Measurements from ENCODE around the gene KCNH6.

Gene KCNH6

GRCh38 chr17:63544467-63545301, 21.5 kb downstream of the KCNH6 start:
- H3K4me3 Mint-ChIP-seq, result no peak overlapping the region
- H3K36me3 Mint-ChIP-seq (ENCODE audit: low read depth), result no peaks in the 10 kb centered on the region
- H3K27ac Mint-ChIP-seq, result no peak overlapping the region
- H3K4me1 Mint-ChIP-seq (ENCODE audit: low read depth), result no peaks in the 10 kb centered on the region
- H3K9me3 Mint-ChIP-seq, result no peaks in the 10 kb centered on the region
- peaks cover 2% of the 10 kb centered on the region for H3K27me3 Mint-ChIP-seq

GRCh38 chr17:63546308-63547082, 23.3 kb downstream of the KCNH6 start:
- Mint-ChIP-seq H3K4me3 (no peak overlapping the region), H3K27ac (no peak overlapping the region), H3K27me3 (no peaks in the 10 kb centered on the region), H3K9me3 (no peaks in the 10 kb centered on the region), H3K36me3 (ENCODE audit: low read depth) (peaks cover 4% of the 10 kb centered on the region), H3K4me1 (ENCODE audit: low read depth) (peaks cover 4% of the 10 kb centered on the region)

DNA sequence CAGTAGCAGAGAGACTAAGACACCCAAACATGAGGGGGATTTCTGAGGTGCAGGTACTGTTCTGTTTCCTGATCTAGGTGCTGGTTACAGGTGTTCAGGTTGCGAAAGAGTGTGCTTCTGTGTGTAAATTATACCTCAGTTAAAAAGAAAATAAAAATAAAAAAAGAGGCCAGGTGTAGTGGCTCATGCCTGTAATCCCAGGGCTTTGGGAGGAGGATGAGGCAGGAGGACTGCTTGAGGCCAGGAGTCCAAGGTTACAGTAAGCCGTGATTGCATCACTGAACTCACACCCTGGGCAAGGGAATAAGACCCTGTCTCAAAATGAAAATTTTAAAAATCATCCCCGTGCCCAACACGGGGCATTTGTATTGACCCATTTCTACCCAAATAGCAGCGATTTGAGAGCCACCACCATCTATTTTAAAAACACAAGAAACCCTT, 23.9 kb downstream of the KCNH6 start:
- peaks cover 8% of the 10 kb centered on the region for H3K4me1 Mint-ChIP-seq (ENCODE audit: low read depth)
- H3K27me3 Mint-ChIP-seq, result no peaks in the 10 kb centered on the region
- H3K4me3 Mint-ChIP-seq, result no peak overlapping the region
- H3K36me3 Mint-ChIP-seq (ENCODE audit: low read depth), result peaks cover 9% of the 10 kb centered on the region
- H3K9me3 Mint-ChIP-seq, result no peaks in the 10 kb centered on the region
- no peak overlapping the region for H3K27ac Mint-ChIP-seq

DNA sequence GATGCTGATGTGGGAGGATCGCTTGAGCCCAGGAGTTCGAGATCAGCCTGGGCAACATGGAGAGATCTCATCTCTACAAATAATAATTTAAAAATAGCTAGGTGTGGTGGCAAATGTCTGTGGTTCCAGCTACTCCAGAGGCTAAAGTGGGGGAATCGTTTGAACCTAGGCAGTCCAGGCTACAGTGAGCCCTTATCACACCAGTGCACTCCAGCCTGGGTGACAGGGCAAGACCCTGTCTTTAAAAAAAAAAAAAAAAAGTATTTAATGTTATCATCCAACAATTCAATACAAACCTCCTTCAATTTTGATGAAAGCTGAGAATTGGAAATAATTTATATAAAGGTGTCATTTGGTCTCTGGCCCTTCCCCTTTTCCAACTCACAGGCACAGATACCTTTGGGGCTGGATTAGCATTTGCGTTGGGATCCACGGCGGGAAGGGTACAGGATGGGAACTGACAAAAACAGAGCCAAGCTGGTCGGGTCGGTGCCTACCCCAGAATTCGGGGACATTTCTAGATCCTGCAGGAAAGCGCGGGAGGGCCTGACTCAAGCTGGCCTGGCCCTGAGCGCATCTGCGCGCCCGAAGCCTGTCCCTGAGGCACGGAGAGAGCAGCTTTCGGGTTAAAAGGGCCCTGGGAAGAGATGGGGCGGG, 26.3 kb downstream of the KCNH6 start:
- peak overlapping the region; percentile 94 for H3K27ac Mint-ChIP-seq
- peaks cover 22% of the 10 kb centered on the region for H3K36me3 Mint-ChIP-seq (ENCODE audit: low read depth)
- H3K4me3 Mint-ChIP-seq, result peak overlapping the region; percentile 98
- H3K9me3 Mint-ChIP-seq, result no peaks in the 10 kb centered on the region
- peaks cover 29% of the 10 kb centered on the region for H3K4me1 Mint-ChIP-seq (ENCODE audit: low read depth)
- H3K27me3 Mint-ChIP-seq, result no peaks in the 10 kb centered on the region

- peaks cover 36% of the 10 kb centered on the region for H3K4me1 Mint-ChIP-seq (ENCODE audit: low read depth)
- peak within 1 kb of the TSS; percentile 98 for H3K4me3 Mint-ChIP-seq
- H3K27ac Mint-ChIP-seq, result peak within 1 kb of the TSS; percentile 94
- H3K27me3 Mint-ChIP-seq, result no peaks in the 10 kb centered on the region
- H3K9me3 Mint-ChIP-seq, result no peaks in the 10 kb centered on the region
- peaks cover 22% of the 10 kb centered on the region for H3K36me3 Mint-ChIP-seq (ENCODE audit: low read depth)
Measured at GRCh38 chr17:63549946-63550816, 27.0 kb downstream of the KCNH6 start, which contains the start of gene DCAF7. Gene DCAF7, plus strand, starts transcription at chr17:63550477. Its CDS starts 201 bp downstream, at chr17:63550678.

DNA sequence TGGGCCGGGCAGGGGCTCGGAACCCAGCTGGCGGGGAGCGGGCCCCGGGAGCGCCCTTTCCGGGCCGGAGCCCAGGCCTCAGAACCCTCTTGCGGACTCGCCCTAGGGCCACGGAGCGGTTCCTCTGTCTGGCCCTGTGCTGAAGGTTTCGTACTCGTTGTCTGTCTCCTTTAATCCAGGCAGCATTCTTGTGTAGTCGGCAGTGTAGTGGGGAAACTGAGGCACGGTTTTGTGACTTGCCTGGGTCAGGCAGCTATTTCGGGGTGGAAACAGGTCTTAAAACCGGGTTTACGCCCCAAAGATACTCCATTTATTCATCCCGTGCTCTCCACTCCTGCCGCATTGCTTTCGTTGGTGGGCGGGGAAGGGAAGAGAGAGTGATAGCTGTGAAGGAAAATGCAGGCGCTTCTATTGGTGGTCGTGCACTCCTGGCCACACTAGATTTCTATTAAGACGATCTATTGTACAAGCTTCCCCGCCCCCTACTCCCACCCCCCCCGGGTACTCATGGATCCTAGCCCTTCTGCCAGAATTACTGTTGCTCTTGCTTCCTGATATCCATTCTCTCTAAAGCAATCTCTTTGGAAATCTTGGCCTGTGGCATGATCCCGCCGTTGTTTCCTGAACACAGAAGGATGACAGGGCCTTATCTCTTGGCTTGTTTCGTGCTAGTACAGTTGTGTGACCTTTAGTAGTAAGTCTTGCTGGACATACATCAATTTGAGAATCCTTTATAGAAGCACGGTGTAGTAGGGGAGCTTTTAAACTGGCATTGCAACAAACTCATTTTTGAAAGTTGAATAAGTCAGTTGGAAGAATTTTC, 27.9 kb downstream of the KCNH6 start:
- H3K36me3 Mint-ChIP-seq (ENCODE audit: low read depth), result peaks cover 22% of the 10 kb centered on the region
- H3K4me3 Mint-ChIP-seq, result peak overlapping the region; percentile 98
- H3K27ac Mint-ChIP-seq, result peak overlapping the region; percentile 94
- H3K4me1 Mint-ChIP-seq (ENCODE audit: low read depth), result peaks cover 45% of the 10 kb centered on the region
- H3K9me3 Mint-ChIP-seq, result no peaks in the 10 kb centered on the region
- H3K27me3 Mint-ChIP-seq, result no peaks in the 10 kb centered on the region

DNA sequence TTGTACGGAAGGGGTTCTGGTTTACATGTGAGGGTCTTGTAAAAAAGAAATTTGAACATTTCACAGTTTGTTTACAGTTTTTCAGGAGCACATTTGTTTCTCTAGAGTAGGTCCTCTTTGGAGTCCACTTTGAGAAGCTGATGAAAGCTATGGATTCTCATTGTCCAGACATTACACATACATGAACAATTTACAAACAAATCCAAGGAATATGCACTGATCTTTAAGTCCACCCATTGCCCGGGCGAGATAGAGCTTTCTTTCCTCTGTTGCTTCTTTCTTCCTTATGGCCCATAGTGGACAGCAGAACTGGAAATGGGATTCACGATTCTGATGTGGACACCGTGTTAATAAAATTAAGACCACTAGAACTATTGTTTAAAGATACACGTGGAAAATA, 29.1 kb downstream of the KCNH6 start:
- no peaks in the 10 kb centered on the region for H3K9me3 Mint-ChIP-seq
- H3K4me1 Mint-ChIP-seq (ENCODE audit: low read depth), result peaks cover 53% of the 10 kb centered on the region
- H3K36me3 Mint-ChIP-seq (ENCODE audit: low read depth), result peaks cover 25% of the 10 kb centered on the region
- H3K27ac Mint-ChIP-seq, result peak overlapping the region; percentile 65
- no peaks in the 10 kb centered on the region for H3K27me3 Mint-ChIP-seq
- H3K4me3 Mint-ChIP-seq, result peak overlapping the region; percentile 98

DNA sequence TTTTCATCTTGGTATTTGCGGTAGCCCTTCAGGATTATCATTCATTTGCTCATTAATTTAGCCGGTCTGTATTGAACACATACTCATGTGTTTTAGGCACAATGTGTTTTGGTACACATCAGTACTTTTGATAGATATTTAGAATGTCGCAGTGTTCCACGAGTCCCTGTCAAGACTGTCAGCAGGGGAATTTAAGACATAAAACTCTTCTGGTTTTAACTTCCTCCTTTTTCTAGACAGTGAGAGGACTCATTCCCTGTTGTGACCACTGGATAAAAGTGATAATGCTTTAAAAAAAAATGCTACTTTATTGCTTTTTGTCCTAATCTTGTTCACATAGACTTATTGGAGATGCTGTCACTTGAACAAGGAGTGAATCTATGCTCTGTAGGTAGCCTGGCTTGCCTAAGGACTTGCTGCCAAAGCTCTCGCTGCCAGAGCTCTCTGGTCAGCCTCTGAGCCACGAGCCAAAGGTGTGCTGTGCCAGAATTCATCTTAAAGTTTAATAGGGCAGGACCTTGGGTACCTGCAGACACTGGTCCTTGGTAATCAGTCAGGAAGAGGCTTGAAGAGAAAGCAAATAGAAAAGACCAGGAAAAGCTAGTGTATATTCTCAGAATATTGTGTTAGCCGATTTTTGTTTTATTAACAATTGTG, 32.5 kb downstream of the KCNH6 start:
- Mint-ChIP-seq H3K4me1 (ENCODE audit: low read depth) (peaks cover 72% of the 10 kb centered on the region), H3K4me3 (no peak overlapping the region), H3K27me3 (no peaks in the 10 kb centered on the region), H3K36me3 (ENCODE audit: low read depth) (peaks cover 29% of the 10 kb centered on the region), H3K9me3 (no peaks in the 10 kb centered on the region), H3K27ac (no peak overlapping the region)

DNA sequence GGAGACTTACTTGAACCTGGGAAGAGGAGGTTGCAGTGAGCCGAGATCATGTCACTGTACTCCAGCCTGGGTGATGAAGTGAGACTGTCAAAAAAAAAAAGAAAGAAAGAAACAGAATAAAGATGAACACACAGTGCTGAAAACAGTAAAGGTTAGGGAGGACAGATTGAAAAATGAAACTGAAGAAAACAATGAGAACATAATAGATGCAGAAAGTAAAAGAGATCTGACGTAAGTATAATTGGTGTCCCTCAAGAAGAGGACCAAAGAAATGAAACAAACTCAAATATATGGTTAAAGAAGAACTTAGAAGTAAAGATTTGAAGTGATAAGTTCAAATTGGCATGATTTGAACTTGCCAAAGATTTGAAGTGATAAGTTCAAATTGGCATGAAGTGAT, 34.3 kb downstream of the KCNH6 start:
- no peaks in the 10 kb centered on the region for H3K27me3 Mint-ChIP-seq
- H3K9me3 Mint-ChIP-seq, result no peaks in the 10 kb centered on the region
- no peak overlapping the region for H3K27ac Mint-ChIP-seq
- no peak overlapping the region for H3K4me3 Mint-ChIP-seq
- H3K4me1 Mint-ChIP-seq (ENCODE audit: low read depth), result peaks cover 77% of the 10 kb centered on the region
- H3K36me3 Mint-ChIP-seq (ENCODE audit: low read depth), result peaks cover 17% of the 10 kb centered on the region

DNA sequence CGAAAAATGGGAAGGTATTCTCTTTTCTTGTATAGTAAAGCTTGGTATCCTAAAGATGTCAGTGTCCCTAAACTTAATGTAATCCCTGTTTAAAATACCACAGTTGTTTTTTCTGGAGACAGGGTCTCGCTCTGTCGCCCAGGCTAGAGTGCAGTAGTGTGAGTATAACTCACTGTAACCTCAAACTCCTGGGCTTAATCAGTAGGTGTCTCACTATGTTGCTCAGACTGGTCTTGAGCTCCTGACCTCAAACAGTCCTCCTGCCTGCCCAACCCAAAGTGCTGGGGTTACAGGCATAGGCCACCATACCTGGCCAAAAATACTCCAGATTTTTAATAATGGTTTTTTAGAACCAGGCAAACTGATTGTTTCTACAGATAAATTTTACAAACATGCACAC, 35.3 kb downstream of the KCNH6 start:
- Mint-ChIP-seq H3K9me3 (no peaks in the 10 kb centered on the region), H3K27ac (peak overlapping the region; percentile 2), H3K27me3 (no peaks in the 10 kb centered on the region), H3K4me1 (ENCODE audit: low read depth) (peaks cover 71% of the 10 kb centered on the region), H3K4me3 (no peak overlapping the region), H3K36me3 (ENCODE audit: low read depth) (peaks cover 11% of the 10 kb centered on the region)

DNA sequence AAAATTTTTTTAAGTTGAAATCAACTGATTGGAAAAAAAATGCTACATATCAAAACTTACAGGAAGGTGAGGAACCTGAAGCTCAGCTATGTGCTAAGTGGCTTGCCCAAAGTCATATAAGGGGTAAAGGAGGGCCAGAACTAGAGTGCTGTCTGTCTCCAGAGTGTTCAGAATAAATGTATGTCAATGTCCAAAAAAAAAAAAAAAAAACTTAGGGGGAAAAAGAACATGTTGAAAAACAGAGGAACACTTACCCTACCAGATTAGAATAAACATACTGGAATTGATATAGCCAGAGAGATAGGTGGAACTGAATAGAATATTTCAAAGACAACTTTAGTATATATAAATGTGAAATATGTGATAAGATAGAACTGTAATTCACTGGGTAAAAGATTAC, 38.7 kb downstream of the KCNH6 start:
- Mint-ChIP-seq H3K4me3 (no peak overlapping the region), H3K36me3 (ENCODE audit: low read depth) (peaks cover 11% of the 10 kb centered on the region), H3K9me3 (no peaks in the 10 kb centered on the region), H3K4me1 (ENCODE audit: low read depth) (peaks cover 51% of the 10 kb centered on the region), H3K27ac (peak overlapping the region; percentile 26), H3K27me3 (no peaks in the 10 kb centered on the region)

DNA sequence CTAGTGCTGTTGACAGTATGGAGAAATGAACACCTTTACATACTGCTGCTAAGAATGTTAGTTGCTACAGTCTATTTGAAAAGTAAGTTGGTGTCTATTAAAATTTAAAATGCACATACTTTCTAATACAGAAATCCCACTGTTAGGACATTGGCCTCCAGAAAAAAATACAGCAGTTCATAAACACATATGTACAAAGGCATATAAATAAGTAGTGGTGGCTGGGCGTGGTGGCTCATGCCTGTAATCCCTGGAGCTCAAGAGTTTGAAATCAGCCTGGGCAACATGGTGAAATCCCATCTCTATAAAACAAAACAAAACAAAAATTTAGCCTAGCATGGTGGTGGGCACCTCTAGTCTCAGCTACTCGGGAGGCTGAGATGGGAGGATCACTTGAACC, 40.2 kb downstream of the KCNH6 start:
- peaks cover 3% of the 10 kb centered on the region for H3K36me3 Mint-ChIP-seq (ENCODE audit: low read depth)
- H3K27me3 Mint-ChIP-seq, result no peaks in the 10 kb centered on the region
- no peak overlapping the region for H3K4me3 Mint-ChIP-seq
- no peak overlapping the region for H3K27ac Mint-ChIP-seq
- peaks cover 38% of the 10 kb centered on the region for H3K4me1 Mint-ChIP-seq (ENCODE audit: low read depth)
- no peaks in the 10 kb centered on the region for H3K9me3 Mint-ChIP-seq

GRCh38 chr17:63564562-63564961, 41.4 kb downstream of the KCNH6 start:
- no peaks in the 10 kb centered on the region for H3K9me3 Mint-ChIP-seq
- H3K27me3 Mint-ChIP-seq, result no peaks in the 10 kb centered on the region
- H3K36me3 Mint-ChIP-seq (ENCODE audit: low read depth), result peaks cover 3% of the 10 kb centered on the region
- no peak overlapping the region for H3K27ac Mint-ChIP-seq
- peaks cover 38% of the 10 kb centered on the region for H3K4me1 Mint-ChIP-seq (ENCODE audit: low read depth)
- H3K4me3 Mint-ChIP-seq, result no peak overlapping the region

All from stimulated activated naive CD8-positive, alpha-beta T cell treated with anti-CD3 and anti-CD28 coated beads, Interleukin-15, Interleukin-2, amounts not matched to agents 100 ng/mL and 50 ng/mL, for 24 hours (primary cell).